Putamen (tissue), 1 donor: ENCODE results near the gene OR1N1.
"Not testable (repeated sequence)": the region's sequence is repeated elsewhere in the genome, so short reads cannot be mapped to it uniquely, and the experiment has no call there.

Experiments used
- DNase-seq: peaks from one replicate; pipeline ENCODE4 v3.0.0-alpha.2; 2016; ENCODE audit warnings: low spot score

The OR1N1 gene, protein sequence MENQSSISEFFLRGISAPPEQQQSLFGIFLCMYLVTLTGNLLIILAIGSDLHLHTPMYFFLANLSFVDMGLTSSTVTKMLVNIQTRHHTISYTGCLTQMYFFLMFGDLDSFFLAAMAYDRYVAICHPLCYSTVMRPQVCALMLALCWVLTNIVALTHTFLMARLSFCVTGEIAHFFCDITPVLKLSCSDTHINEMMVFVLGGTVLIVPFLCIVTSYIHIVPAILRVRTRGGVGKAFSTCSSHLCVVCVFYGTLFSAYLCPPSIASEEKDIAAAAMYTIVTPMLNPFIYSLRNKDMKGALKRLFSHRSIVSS

DNA sequence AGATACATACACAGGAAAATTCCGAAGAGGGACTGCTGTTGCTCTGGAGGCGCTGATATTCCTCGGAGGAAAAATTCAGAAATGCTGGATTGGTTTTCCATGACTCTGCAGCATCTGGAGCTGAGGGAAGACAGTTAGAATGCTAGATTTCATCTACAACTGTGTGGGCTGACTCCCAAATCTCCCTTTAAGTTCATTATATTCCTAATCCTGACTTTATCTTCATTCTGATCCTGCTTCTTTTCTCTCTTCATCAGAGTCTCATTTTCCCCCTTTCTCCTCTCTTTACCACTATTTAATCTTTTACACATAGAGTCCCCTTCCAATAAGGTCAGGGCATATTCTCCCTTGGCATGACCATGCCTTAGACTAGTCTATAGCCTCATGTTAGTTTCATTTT, at the start of gene OR1N1:
TSS of gene OR1N1 (minus strand) at position 101 of the 400 bp plus-strand sequence. CDS start at position 101, 0 bp downstream.
- no peak for DNase-seq

DNA sequence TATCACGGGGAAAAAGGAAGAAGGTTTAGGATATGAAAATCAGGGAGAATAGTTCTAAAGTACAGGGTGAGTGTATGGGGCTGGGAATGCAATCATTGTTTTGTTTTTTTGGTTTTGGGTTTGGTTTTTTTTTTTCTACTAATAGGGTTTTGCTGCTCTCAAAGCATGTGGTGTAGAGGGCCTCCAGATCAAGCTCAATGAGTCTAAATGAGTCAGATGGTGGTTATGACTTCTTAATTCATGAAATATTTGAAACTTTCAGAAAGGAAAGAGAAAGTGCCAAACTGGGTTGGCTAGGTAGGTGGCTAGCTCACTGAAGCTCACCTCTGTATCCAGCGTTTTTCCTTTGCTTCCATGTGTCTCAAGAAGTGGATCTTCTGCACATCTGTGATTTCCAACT, 45.4 kb upstream of the OR1N1 start:
- no peak for DNase-seq

GRCh38 chr9:122567901-122568300, 40.8 kb upstream of the OR1N1 start:
- no peak for DNase-seq

- no peak for DNase-seq
Measured at GRCh38 chr9:122562134-122562760, 35.2 kb upstream of the OR1N1 start.

GRCh38 chr9:122561446-122561845, 34.4 kb upstream of the OR1N1 start:
- DNase-seq, result no peak

- DNase-seq, result no peak
Measured at GRCh38 chr9:122552812-122553211, 25.7 kb upstream of the OR1N1 start, which contains the start of gene OR1N2. Gene OR1N2, plus strand, starts transcription at chr9:122553112. Its CDS starts 100 bp downstream, at chr9:122553212.

GRCh38 chr9:122551371-122551770, 24.3 kb upstream of the OR1N1 start:
- DNase-seq, result no peak

DNA sequence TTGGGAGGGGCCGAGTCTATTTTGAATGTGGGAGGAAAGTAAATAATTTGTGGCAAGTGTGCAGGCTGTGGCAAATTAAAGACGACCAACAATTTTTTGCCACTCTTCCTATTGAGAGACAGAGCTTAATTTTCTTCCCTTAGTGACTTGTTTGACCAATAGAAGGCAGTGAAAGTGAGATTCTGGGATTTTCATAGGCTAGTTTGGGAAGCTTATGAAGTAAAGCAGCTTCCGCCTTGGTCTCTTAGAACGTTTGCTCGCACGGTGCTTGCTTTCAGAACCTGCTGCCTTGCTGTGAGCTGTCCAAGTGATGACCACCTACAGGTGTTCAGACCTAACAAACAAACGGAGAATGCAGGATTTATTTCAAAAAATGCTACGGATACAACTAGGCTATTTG, 19.1 kb upstream of the OR1N1 start:
- no peak for DNase-seq

- DNase-seq, result no peak
Measured at GRCh38 chr9:122538757-122539156, 11.7 kb upstream of the OR1N1 start.

- not testable (repeated sequence) for DNase-seq
Measured at GRCh38 chr9:122537066-122537465, 10.0 kb upstream of the OR1N1 start.

- DNase-seq, result no peak
Measured at GRCh38 chr9:122536134-122536533, 9.0 kb upstream of the OR1N1 start.

- not testable (repeated sequence) for DNase-seq
Measured at GRCh38 chr9:122531157-122531556, 4.1 kb upstream of the OR1N1 start.

GRCh38 chr9:122526602-122527001, 491 bp downstream of the OR1N1 start:
- DNase-seq, result no peak

GRCh38 chr9:122519376-122519775, 7.7 kb downstream of the OR1N1 start:
- DNase-seq, result no peak

DNA sequence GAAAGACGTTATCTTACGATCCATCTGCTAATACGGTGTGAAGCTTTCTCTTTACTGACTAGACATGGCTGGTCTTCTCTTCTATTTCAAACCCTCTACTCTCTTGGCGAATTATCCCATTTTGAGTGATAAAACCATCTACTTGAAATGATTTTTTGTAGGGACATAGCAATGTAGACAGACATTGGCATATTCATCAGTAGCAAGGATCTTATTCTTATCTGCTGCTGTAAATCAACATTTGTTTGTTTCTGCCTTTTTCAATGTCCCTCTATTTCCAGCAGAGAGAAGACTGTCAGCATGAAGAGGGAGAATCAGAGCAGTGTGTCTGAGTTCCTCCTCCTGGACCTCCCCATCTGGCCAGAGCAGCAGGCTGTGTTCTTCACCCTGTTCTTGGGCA, 8.3 kb downstream of the OR1N1 start, which contains the start of gene OR1J4:
TSS of gene OR1J4 (plus strand) at position 301 of the 400 bp plus-strand sequence. CDS start at position 301, 0 bp downstream.
- DNase-seq, result no peak

GRCh38 chr9:122518226-122518625, 8.9 kb downstream of the OR1N1 start:
- no peak for DNase-seq

DNA sequence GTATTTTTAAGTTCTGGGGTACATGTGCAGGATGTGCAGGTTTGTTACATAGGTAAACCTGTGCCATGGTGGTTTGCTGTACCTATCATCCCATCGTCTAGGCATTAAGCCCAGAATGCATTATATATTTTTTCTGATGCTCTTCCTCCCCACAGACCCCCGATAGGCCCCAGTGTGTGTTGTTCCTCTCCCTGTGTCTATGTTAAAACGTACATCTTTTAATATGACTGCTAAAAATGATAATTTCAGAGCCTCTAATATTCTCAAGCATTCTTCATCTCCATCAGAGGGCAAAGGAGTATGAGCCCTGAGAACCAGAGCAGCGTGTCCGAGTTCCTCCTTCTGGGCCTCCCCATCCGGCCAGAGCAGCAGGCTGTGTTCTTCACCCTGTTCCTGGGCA, 16.6 kb downstream of the OR1N1 start, which contains the start of gene OR1J2:
TSS of gene OR1J2 (plus strand) at position 301 of the 400 bp plus-strand sequence. CDS start at position 301, 0 bp downstream.
- DNase-seq, result no peak

- DNase-seq, result no peak
Measured at GRCh38 chr9:122506964-122507363, 20.1 kb downstream of the OR1N1 start.

DNA sequence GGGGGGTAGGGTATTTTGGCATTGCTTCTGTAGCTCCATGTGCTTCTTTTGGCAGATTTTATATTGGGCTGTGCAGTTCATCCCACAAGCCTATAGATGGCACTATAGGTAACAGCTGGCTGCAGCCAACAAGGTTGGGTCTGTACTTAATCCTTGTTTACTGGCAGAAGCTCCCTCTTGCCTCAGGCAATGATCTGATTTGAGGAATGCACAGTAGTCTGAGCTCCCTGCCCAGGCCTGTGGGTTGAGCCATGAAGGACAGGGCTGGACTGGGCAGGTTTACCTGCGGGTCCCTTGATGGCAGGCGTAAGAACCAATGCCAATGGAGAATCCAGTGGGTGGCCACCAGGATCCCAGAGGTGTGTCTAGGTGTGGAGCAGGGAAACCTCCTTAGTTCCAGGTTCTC, 28.2 kb downstream of the OR1N1 start:
- DNase-seq, result no peak

- DNase-seq, result no peak
Measured at GRCh38 chr9:122479062-122479461, 48.0 kb downstream of the OR1N1 start.

- no peak for DNase-seq
Measured at GRCh38 chr9:122477826-122478225, 49.3 kb downstream of the OR1N1 start, which contains the start of gene OR1J1. Gene OR1J1, minus strand, starts transcription at chr9:122477926. Its CDS starts 0 bp downstream, at chr9:122477926.

- no peak for DNase-seq
Measured at GRCh38 chr9:122477346-122477745, 49.7 kb downstream of the OR1N1 start.
